ENCODE data around the gene WTAP. TPM values are rescaled to one million over a fixed set of nuclear protein-coding genes. Genes with fewer than 3 reads are reported as not detected.
"Not testable (repeated sequence)": the region's sequence is repeated elsewhere in the genome, so short reads cannot be mapped to it uniquely, and the experiment has no call there.

Gene WTAP
- total RNA-seq, 1 experiment from 2014 or later = 142 TPM

DNA sequence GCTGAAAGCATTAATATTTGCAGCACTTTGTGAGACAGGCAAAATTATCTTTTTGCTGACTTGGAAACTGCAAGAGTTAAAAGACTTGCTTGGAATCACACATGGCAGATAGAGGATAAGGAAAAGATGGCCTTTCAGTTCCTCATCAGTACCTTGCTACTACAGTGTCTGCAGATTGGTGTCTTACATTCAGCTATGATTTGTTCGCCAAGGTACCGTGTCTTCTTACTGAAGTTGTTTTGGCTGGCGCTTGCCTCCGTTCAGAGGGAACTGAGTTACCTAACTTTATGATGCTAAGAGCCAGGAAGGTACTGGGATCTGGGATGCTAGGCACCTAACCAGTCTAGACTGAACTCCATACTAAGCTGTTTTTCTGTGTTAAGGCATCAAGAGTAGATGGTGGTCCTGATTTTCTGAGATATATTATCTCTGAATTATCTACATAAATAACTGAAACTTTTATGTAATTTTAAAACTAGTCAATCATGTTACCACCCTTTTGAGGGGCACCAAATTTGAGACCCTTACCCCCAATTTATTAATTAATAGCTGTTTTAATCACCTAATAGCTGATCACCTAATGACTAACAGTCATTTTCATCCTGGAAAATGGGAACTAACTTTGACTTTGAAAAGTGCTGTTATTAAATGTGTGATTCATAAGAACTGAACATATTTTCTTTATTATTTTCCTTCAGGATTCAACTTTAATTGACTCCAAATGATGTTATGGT, 2.5 kb downstream of the WTAP start:
- ChIA-PET POLR2A (interaction anchor here (1.0 to 18.8 kb wide), 11 partner anchors 8 to 1085 kb away, joined by 3 to 877 read pairs (median 25); partner anchors contain the start of genes ACAT2, DYNLT1, MRPL18 and SOD2), CTCF (interaction anchor here (0.7 to 5.0 kb wide), 2 partner anchors 39 to 188 kb away, joined by 3 to 44 read pairs; no protein-coding TSS in a partner anchor)
- DNase-seq (ENCODE audit: unreplicated experiment) = peak; percentile 44
- peaks cover 67% of the 10 kb centered on the region for H3K36me3 Mint-ChIP-seq (ENCODE audit: insufficient read depth, unreplicated experiment)
- TF ChIP-seq, protein P1, sequence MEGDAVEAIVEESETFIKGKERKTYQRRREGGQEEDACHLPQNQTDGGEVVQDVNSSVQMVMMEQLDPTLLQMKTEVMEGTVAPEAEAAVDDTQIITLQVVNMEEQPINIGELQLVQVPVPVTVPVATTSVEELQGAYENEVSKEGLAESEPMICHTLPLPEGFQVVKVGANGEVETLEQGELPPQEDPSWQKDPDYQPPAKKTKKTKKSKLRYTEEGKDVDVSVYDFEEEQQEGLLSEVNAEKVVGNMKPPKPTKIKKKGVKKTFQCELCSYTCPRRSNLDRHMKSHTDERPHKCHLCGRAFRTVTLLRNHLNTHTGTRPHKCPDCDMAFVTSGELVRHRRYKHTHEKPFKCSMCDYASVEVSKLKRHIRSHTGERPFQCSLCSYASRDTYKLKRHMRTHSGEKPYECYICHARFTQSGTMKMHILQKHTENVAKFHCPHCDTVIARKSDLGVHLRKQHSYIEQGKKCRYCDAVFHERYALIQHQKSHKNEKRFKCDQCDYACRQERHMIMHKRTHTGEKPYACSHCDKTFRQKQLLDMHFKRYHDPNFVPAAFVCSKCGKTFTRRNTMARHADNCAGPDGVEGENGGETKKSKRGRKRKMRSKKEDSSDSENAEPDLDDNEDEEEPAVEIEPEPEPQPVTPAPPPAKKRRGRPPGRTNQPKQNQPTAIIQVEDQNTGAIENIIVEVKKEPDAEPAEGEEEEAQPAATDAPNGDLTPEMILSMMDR (IDR thresholded peaks at IDR 0.05; ENCODE audit: unreplicated experiment) = no peak
- H3K9me3 Mint-ChIP-seq (ENCODE audit: unreplicated experiment) = no peaks in the 10 kb centered on the region
- intact Hi-C loops (cut with micrococcal nuclease) = loop anchor here (1.0 to 5.0 kb wide), 2 partner anchors 38 to 123 kb away; no protein-coding TSS in a partner anchor
- H3K27me3 Mint-ChIP-seq (ENCODE audit: insufficient read depth, unreplicated experiment) = no peaks in the 10 kb centered on the region
- no TSS peak for BruUV-seq (replicated peaks)
- H3K4me1 Mint-ChIP-seq (ENCODE audit: insufficient read depth, unreplicated experiment) = peaks cover 5% of the 10 kb centered on the region
- peak overlapping the region; percentile 89 for H3K27ac Mint-ChIP-seq (ENCODE audit: low read depth, unreplicated experiment)
- H3K4me3 Mint-ChIP-seq (ENCODE audit: unreplicated experiment) = peak overlapping the region; percentile 93

DNA sequence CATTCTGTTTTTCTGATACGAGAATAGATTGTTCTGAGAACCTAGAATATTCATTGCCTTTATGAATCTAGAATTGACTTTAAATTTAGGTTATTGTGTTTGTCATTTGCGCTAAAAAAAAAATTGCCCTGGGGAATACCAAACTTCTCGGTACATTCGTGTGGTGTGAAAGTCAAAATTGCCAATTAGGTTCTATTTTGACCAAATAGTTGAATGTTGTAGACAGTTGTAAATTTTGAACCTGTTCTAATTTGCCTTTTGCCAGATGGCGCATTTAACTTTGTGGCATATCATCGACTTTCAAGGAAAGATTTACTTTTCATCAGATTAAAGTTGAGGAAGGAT, 3.0 kb downstream of the WTAP start:
- H3K4me1 Mint-ChIP-seq (ENCODE audit: insufficient read depth, unreplicated experiment) = peaks cover 5% of the 10 kb centered on the region
- no TSS peak for BruUV-seq (replicated peaks)
- CTCF ChIA-PET = interaction anchor here (5.0 kb wide), 1 partner anchor 40 kb away, joined by 44 read pairs; no protein-coding TSS in a partner anchor
- H3K27ac Mint-ChIP-seq (ENCODE audit: low read depth, unreplicated experiment) = no peak overlapping the region
- POLR2A ChIA-PET = interaction anchor here (1.1 to 18.8 kb wide), 8 partner anchors 8 to 60 kb away, joined by 3 to 877 read pairs (median 52); partner anchors contain the start of genes ACAT2, MRPL18, SOD2 and TCP1
- DNase-seq (ENCODE audit: unreplicated experiment) = no peak
- intact Hi-C loops (cut with micrococcal nuclease) = no loop called here
- no peaks in the 10 kb centered on the region for H3K27me3 Mint-ChIP-seq (ENCODE audit: insufficient read depth, unreplicated experiment)
- H3K36me3 Mint-ChIP-seq (ENCODE audit: insufficient read depth, unreplicated experiment) = peaks cover 72% of the 10 kb centered on the region
- peak overlapping the region; percentile 93 for H3K4me3 Mint-ChIP-seq (ENCODE audit: unreplicated experiment)
- H3K9me3 Mint-ChIP-seq (ENCODE audit: unreplicated experiment) = no peaks in the 10 kb centered on the region
- TF ChIP-seq, protein P1 (IDR thresholded peaks at IDR 0.05; ENCODE audit: unreplicated experiment) = no peak

DNA sequence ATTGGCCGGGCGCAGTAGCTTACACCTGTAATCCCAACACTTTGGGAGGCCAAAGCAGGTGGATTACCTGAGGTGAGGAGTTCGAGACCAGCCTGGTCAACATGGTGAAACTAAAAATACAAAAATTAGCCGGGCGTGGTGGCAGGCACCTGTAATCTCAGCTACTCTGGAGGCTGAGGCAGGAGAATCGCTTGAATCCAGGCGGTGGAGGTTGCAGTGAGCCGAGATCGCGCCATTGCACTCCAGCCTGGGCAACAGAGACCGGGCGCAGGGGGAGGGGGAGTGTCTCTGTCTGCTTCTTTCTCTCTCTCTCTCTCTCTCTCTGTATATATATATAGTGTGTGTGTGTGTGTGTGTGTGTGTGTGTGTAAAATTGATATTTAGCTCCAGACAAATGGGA, 5.2 kb downstream of the WTAP start:
- H3K27me3 Mint-ChIP-seq (ENCODE audit: insufficient read depth, unreplicated experiment); BruUV-seq (replicated peaks); DNase-seq (ENCODE audit: unreplicated experiment); H3K4me3 Mint-ChIP-seq (ENCODE audit: unreplicated experiment); intact Hi-C loops (cut with micrococcal nuclease); H3K9me3 Mint-ChIP-seq (ENCODE audit: unreplicated experiment); H3K4me1 Mint-ChIP-seq (ENCODE audit: insufficient read depth, unreplicated experiment): not testable (repeated sequence)
- POLR2A ChIA-PET = interaction anchor here (0.6 to 18.8 kb wide), 6 partner anchors 9 to 56 kb away, joined by 4 to 877 read pairs (median 4); partner anchors contain the start of gene SOD2
- Mint-ChIP-seq H3K36me3 (ENCODE audit: insufficient read depth, unreplicated experiment) (peaks cover 73% of the 10 kb centered on the region), H3K27ac (ENCODE audit: low read depth, unreplicated experiment) (peak overlapping the region; percentile 31)
- CTCF ChIA-PET = interaction anchor here (0.6 to 5.0 kb wide), 7 partner anchors 9 to 519 kb away, joined by 3 to 44 read pairs (median 4); no protein-coding TSS in a partner anchor

DNA sequence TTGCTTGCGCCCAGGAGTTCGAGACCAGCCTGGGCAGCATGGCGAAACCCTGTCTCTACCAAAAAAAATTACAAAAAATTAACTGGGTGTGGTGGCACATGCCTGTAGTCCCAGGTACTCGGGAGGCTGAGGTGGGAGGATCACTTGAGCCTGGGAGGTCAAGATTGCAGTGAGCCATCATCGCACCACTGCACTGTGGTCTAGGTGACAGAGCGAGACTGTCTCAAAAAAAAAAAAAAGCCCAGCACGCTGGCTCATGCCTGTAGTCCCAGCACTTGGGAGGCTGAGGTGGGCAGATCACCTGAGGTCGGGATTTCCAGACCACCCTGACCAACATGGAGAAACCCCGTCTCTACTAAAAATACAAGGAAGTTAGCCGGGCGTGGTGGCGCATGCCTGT, 6.1 kb downstream of the WTAP start:
- POLR2A ChIA-PET = interaction anchor here (2.4 to 18.8 kb wide), 2 partner anchors 7 to 37 kb away, joined by 9 to 877 read pairs; partner anchors contain the start of genes SOD2 and WTAP
- DNase-seq (ENCODE audit: unreplicated experiment); intact Hi-C loops (cut with micrococcal nuclease); H3K27me3 Mint-ChIP-seq (ENCODE audit: insufficient read depth, unreplicated experiment); H3K9me3 Mint-ChIP-seq (ENCODE audit: unreplicated experiment); H3K27ac Mint-ChIP-seq (ENCODE audit: low read depth, unreplicated experiment); BruUV-seq (replicated peaks); H3K4me3 Mint-ChIP-seq (ENCODE audit: unreplicated experiment); H3K4me1 Mint-ChIP-seq (ENCODE audit: insufficient read depth, unreplicated experiment): not testable (repeated sequence)
- CTCF ChIA-PET = interaction anchor here (1.1 to 2.4 kb wide), 2 partner anchors 13 to 58 kb away, joined by 4 to 11 read pairs; no protein-coding TSS in a partner anchor
- H3K36me3 Mint-ChIP-seq (ENCODE audit: insufficient read depth, unreplicated experiment) = peaks cover 80% of the 10 kb centered on the region

DNA sequence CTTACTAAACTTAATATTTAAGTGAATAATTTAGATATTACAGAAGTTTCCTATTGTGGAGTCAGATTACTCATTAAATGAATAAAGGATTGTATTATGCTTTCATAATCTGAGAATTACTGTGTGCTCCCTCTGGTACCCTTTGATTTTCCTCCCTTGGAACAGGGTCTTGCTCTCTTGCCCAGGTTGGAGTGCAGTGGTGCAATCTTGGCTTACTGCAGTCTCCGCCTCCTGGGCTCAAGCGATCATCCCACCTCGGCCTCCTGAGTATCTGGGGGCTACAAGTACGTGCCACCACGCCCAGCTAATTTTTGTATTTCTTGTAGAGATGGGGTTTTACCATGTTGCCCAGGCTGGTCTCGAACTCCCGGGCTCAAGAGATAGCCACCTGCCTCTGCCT, 9.6 kb downstream of the WTAP start:
- intact Hi-C loops (cut with micrococcal nuclease) = no loop called here
- peaks cover 11% of the 10 kb centered on the region for H3K4me1 Mint-ChIP-seq (ENCODE audit: insufficient read depth, unreplicated experiment)
- H3K36me3 Mint-ChIP-seq (ENCODE audit: insufficient read depth, unreplicated experiment) = peaks cover 83% of the 10 kb centered on the region
- ChIA-PET CTCF (interaction anchor here (1.2 kb wide), 1 partner anchor 46 kb away, joined by 6 read pairs; no protein-coding TSS in a partner anchor), POLR2A (interaction anchor here (0.8 to 3.7 kb wide), 4 partner anchors 9 to 27 kb away, joined by 3 to 46 read pairs (median 4); partner anchors contain the start of gene WTAP)
- no peaks in the 10 kb centered on the region for H3K9me3 Mint-ChIP-seq (ENCODE audit: unreplicated experiment)
- no peak overlapping the region for H3K4me3 Mint-ChIP-seq (ENCODE audit: unreplicated experiment)
- no peaks in the 10 kb centered on the region for H3K27me3 Mint-ChIP-seq (ENCODE audit: insufficient read depth, unreplicated experiment)
- TF ChIP-seq, protein P1 (IDR thresholded peaks at IDR 0.05; ENCODE audit: unreplicated experiment) = no peak
- no TSS peak for BruUV-seq (replicated peaks)
- no peak for DNase-seq (ENCODE audit: unreplicated experiment)
- H3K27ac Mint-ChIP-seq (ENCODE audit: low read depth, unreplicated experiment) = no peak overlapping the region
